Chondrocyte (in vitro differentiated cells): ENCODE results near the gene CXorf58. TPM values are rescaled to one million over a fixed set of nuclear protein-coding genes. Genes with fewer than 3 reads are reported as not detected.

Source experiments
- DNase-seq: peaks from one replicate; pipeline ENCODE4 v3.0.0; 2021; ENCODE audit warnings: mixed read lengths, low spot score
- H3K27ac Mint-ChIP-seq: one replicate; pipeline ENCODE4 v1.8.0; 2021; ENCODE audit warnings: mild to moderate bottlenecking, moderate library complexity, mixed read lengths; ENCODE audit not compliant: unreplicated experiment
- H3K27me3 Mint-ChIP-seq: 2 replicates; pipeline ENCODE4 v1.8.0; 2021; ENCODE audit warnings: low read depth, mixed read lengths
- H3K36me3 Mint-ChIP-seq: 2 replicates; pipeline ENCODE4 v1.8.0; 2021; ENCODE audit warnings: low read depth, mixed read lengths
- H3K4me1 Mint-ChIP-seq: 2 replicates; pipeline ENCODE4 v1.8.0; 2021; ENCODE audit warnings: low read depth, mild to moderate bottlenecking, mixed read lengths
- H3K4me3 Mint-ChIP-seq: one replicate; pipeline ENCODE4 v1.8.0; 2021; ENCODE audit warnings: mild to moderate bottlenecking, moderate library complexity, mixed read lengths; ENCODE audit not compliant: unreplicated experiment
- H3K9me3 Mint-ChIP-seq: 2 replicates; pipeline ENCODE4 v1.8.0; 2021; ENCODE audit warnings: low read depth, mixed read lengths
- CTCF ChIP-seq: fragments of 200-600 bp; sonication (generic); IDR thresholded peaks from 2 replicates; pipeline ENCODE4 v1.5.0; 2021; ENCODE audit warnings: antibody characterized with exemption, mild to moderate bottlenecking, moderate library complexity
- total RNA-seq: library from RNA; stranded (reverse); gene quantifications from 3 replicates; pipeline ENCODE4 v1.2.1, GENCODE V29; 2021

CXorf58 gene
- total RNA-seq, 1 donor from 2014 or later = 0.30 TPM

DNA sequence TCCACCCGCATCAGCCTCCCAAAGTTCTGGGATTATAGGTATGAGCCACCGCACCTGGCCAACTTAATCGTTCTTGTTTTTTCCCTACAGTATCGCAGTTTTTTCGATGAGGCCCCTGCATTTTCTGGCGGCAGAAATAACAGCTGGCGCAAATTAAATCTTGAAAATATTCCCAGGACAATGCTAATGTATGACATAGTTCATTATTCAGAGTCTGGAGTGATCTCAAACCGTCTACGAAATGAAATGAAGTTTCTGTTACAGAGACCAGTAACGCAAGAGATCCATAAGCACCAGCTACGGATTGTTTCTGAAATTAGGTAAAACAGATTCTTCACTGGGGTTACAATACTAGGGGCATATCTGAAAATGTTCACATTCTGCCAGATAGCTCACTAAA lies 27.3 kb downstream of the CXorf58 start:
- H3K9me3 Mint-ChIP-seq = no peaks in the 10 kb centered on the region
- no peak overlapping the region for H3K27ac Mint-ChIP-seq
- DNase-seq = no peak
- H3K4me3 Mint-ChIP-seq = no peak overlapping the region
- no peaks in the 10 kb centered on the region for H3K27me3 Mint-ChIP-seq
- no peaks in the 10 kb centered on the region for H3K36me3 Mint-ChIP-seq
- peaks cover 27% of the 10 kb centered on the region for H3K4me1 Mint-ChIP-seq
- no peak for TF ChIP-seq CTCF

GRCh38 chrX:23936180-23936579 lies 28.4 kb downstream of the CXorf58 start:
- no peak for DNase-seq
- Mint-ChIP-seq H3K4me3 (no peak overlapping the region), H3K27me3 (no peaks in the 10 kb centered on the region), H3K4me1 (peaks cover 23% of the 10 kb centered on the region), H3K9me3 (no peaks in the 10 kb centered on the region), H3K36me3 (no peaks in the 10 kb centered on the region), H3K27ac (no peak overlapping the region)
- no peak for TF ChIP-seq CTCF

GRCh38 chrX:23937100-23937499 lies 29.3 kb downstream of the CXorf58 start:
- Mint-ChIP-seq H3K4me3 (no peak overlapping the region), H3K36me3 (no peaks in the 10 kb centered on the region), H3K27ac (no peak overlapping the region), H3K27me3 (no peaks in the 10 kb centered on the region), H3K9me3 (no peaks in the 10 kb centered on the region), H3K4me1 (peaks cover 15% of the 10 kb centered on the region)
- peak; percentile 24 for TF ChIP-seq CTCF
- DNase-seq = no peak

- Mint-ChIP-seq H3K4me1 (peaks cover 12% of the 10 kb centered on the region), H3K27ac (no peak overlapping the region), H3K27me3 (peaks cover 2% of the 10 kb centered on the region), H3K36me3 (no peaks in the 10 kb centered on the region), H3K9me3 (no peaks in the 10 kb centered on the region), H3K4me3 (no peak overlapping the region)
- DNase-seq = no peak
- no peak for TF ChIP-seq CTCF
Observed at GRCh38 chrX:23938690-23939089, 30.9 kb downstream of the CXorf58 start.

DNA sequence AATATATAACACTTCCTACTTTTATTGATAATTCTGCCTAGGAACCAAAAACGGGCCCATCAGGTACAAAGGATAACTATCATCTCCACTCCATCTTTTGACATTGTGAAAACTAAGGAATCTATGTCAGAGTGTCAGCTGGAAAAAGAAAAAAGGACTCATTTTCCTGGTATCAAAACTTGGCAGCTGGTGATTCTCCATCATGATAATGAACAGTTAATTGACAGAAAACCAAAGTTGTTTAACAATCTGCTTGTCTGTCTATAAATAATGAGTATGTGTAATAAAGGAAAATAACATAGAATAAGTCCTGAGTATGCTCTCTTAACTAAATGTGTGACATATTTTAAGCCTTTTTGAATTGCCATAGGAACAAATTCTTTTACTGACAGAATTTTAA lies 31.4 kb downstream of the CXorf58 start:
- peaks cover 2% of the 10 kb centered on the region for H3K27me3 Mint-ChIP-seq
- H3K9me3 Mint-ChIP-seq = no peaks in the 10 kb centered on the region
- no peak for TF ChIP-seq CTCF
- no peak overlapping the region for H3K27ac Mint-ChIP-seq
- H3K36me3 Mint-ChIP-seq = no peaks in the 10 kb centered on the region
- no peak for DNase-seq
- peaks cover 12% of the 10 kb centered on the region for H3K4me1 Mint-ChIP-seq
- H3K4me3 Mint-ChIP-seq = no peak overlapping the region
